Mesenchymal stem cell (in vitro differentiated cells and primary cell): ENCODE measurements around the gene TOMM40.
"Not testable (repeated sequence)": the region's sequence is repeated elsewhere in the genome, so short reads cannot be mapped to it uniquely, and the experiment has no call there.

Source experiments
- DNase-seq: peaks from one replicate; pipeline ENCODE4 v3.0.0-alpha.2; 2013
- H2AFZ ChIP-seq: one replicate; pipeline ENCODE4 v1.6.1; 2013; ENCODE audit warnings: low read depth, mild to moderate bottlenecking, control low read depth, inconsistent platforms, low read length, moderate library complexity
- H2AK5ac ChIP-seq: 2 replicates; pipeline ENCODE4 v1.6.1; 2013; ENCODE audit warnings: low read length, moderate library complexity, mild to moderate bottlenecking, inconsistent platforms; ENCODE audit not compliant: severe bottlenecking
- H2BK120ac ChIP-seq: one replicate; pipeline ENCODE4 v1.6.1; 2013; ENCODE audit warnings: low read depth, mild to moderate bottlenecking, inconsistent platforms, low read length, moderate library complexity
- H2BK12ac ChIP-seq, 2 experiments: one replicate each; pipeline ENCODE4 v1.6.1; 2013; ENCODE audit warnings: inconsistent platforms in 2 of 2, low read length in 2 of 2, mild to moderate bottlenecking in 2 of 2, moderate library complexity in 2 of 2, control low read depth in 1 of 2
- H2BK15ac ChIP-seq: one replicate; pipeline ENCODE4 v1.6.1; 2013; ENCODE audit warnings: mild to moderate bottlenecking, low read depth, inconsistent platforms; ENCODE audit not compliant: poor library complexity, severe bottlenecking
- H2BK5ac ChIP-seq: 2 replicates; pipeline ENCODE4 v1.6.1; 2013; ENCODE audit warnings: low read depth, mild to moderate bottlenecking, low read length, control low read depth, inconsistent platforms; ENCODE audit not compliant: poor library complexity, severe bottlenecking
- H3K14ac ChIP-seq, 2 experiments: one replicate each; pipeline ENCODE4 v1.6.1; 2013; ENCODE audit warnings: inconsistent platforms in 2 of 2, low read length in 2 of 2, control low read depth in 1 of 2, mild to moderate bottlenecking in 1 of 2, moderate library complexity in 1 of 2
- H3K18ac ChIP-seq, 2 experiments: one replicate each; pipeline ENCODE4 v1.6.1; 2013; ENCODE audit warnings: inconsistent platforms in 2 of 2, low read length in 2 of 2, control low read depth in 1 of 2, low read depth in 1 of 2, mild to moderate bottlenecking in 1 of 2
- H3K23ac ChIP-seq, 2 experiments: one replicate each; pipeline ENCODE4 v1.6.1; 2013; ENCODE audit warnings: inconsistent platforms in 2 of 2, low read length in 2 of 2, mild to moderate bottlenecking in 2 of 2, moderate library complexity in 2 of 2, control low read depth in 1 of 2
- H3K27ac ChIP-seq: 2 replicates; pipeline ENCODE4 v1.5.1; 2013; ENCODE audit warnings: mild to moderate bottlenecking, moderate library complexity, low read length, control low read depth, inconsistent platforms; ENCODE audit not compliant: poor library complexity, severe bottlenecking
- H3K27me3 ChIP-seq, 2 experiments: 2 replicates each; pipeline versions ENCODE4 v1.6.1 to v1.7.0; 2013; ENCODE audit warnings: low read length in 2 of 2, mild to moderate bottlenecking in 2 of 2, moderate library complexity in 2 of 2, control low read depth in 1 of 2, inconsistent platforms in 1 of 2; ENCODE audit not compliant: control insufficient read depth in 1 of 2, insufficient read depth in 1 of 2
- H3K36me3 ChIP-seq, 2 experiments: 2 replicates each; pipeline versions ENCODE4 v1.6.1 to v1.7.0; 2013; ENCODE audit warnings: low read length in 2 of 2, control low read depth in 1 of 2, inconsistent platforms in 1 of 2, low read depth in 1 of 2, mild to moderate bottlenecking in 1 of 2; ENCODE audit not compliant: insufficient read depth in 2 of 2, control insufficient read depth in 1 of 2
- H3K4ac ChIP-seq, 2 experiments: one replicate each; pipeline ENCODE4 v1.6.1; 2013; ENCODE audit warnings: inconsistent platforms in 2 of 2, low read length in 2 of 2, mild to moderate bottlenecking in 2 of 2, moderate library complexity in 2 of 2, control low read depth in 1 of 2, low read depth in 1 of 2
- H3K4me1 ChIP-seq: 2 replicates; pipeline ENCODE4 v1.6.1; 2013; ENCODE audit warnings: low read depth, low read length, control low read depth; ENCODE audit not compliant: control insufficient read depth, insufficient read depth
- H3K4me2 ChIP-seq: 2 replicates; pipeline ENCODE4 v1.6.1; 2013; ENCODE audit warnings: low read length, mild to moderate bottlenecking, inconsistent platforms; ENCODE audit not compliant: poor library complexity, severe bottlenecking
- H3K4me3 ChIP-seq, 2 experiments: 2 replicates each; pipeline versions ENCODE4 v1.5.1 to v1.7.0; 2013; ENCODE audit warnings: low read length in 2 of 2, mild to moderate bottlenecking in 2 of 2, control low read depth in 1 of 2, low read depth in 1 of 2; ENCODE audit not compliant: insufficient read depth in 1 of 2
- H3K79me1 ChIP-seq: replicated peaks from 2 replicates; pipeline ENCODE4 v1.6.1; 2013; ENCODE audit warnings: mild to moderate bottlenecking, control low read depth, low read length, inconsistent platforms; ENCODE audit not compliant: poor library complexity, severe bottlenecking
- H3K9ac ChIP-seq: 2 replicates; pipeline ENCODE4 v1.7.0; 2013; ENCODE audit warnings: mild to moderate bottlenecking, low read length, moderate library complexity
- H3K9me3 ChIP-seq: 2 replicates; pipeline ENCODE4 v1.7.0; 2013; ENCODE audit warnings: mild to moderate bottlenecking, low read length; ENCODE audit not compliant: control insufficient read depth
- H4K8ac ChIP-seq: one replicate; pipeline ENCODE4 v1.6.1; 2013; ENCODE audit warnings: inconsistent platforms, mild to moderate bottlenecking, low read length, moderate library complexity
- H4K91ac ChIP-seq: one replicate; pipeline ENCODE4 v1.6.1; 2013; ENCODE audit warnings: mild to moderate bottlenecking, low read length, inconsistent platforms
- WGBS: methylation state at CpG from one replicate; pipeline ENCODE4 v1.1.7; 2013; ENCODE audit warnings: mixed read lengths; 5-methylcytosine and 5-hydroxymethylcytosine counted together

The TOMM40 gene

GRCh38 chr19:44908074-44908835 is 17.2 kb downstream of the TOMM40 start:
- Histone ChIP-seq H3K27me3 (peaks cover 0 to 10% of the 10 kb centered on the region in 2 experiments), H4K91ac (no peak overlapping the region), H2BK15ac (no peak overlapping the region), H3K27ac (no peak overlapping the region), H3K18ac (no peak overlapping the region), H2AFZ (no peak overlapping the region), H3K9me3 (no peaks in the 10 kb centered on the region), H2BK12ac (no peak overlapping the region), H3K14ac (no peak overlapping the region), H3K4me1 (peaks cover 24% of the 10 kb centered on the region), H3K79me1 (no peaks in the 10 kb centered on the region), H3K4ac (no peak overlapping the region), H2AK5ac (no peak overlapping the region), H2BK120ac (no peak overlapping the region), H3K36me3 (peaks cover 0 to 21% of the 10 kb centered on the region in 2 experiments), H3K9ac (no peak overlapping the region), H3K4me2 (no peak overlapping the region), H3K23ac (peak overlapping the region in 1 of 2 experiments; percentile 15), H4K8ac (no peak overlapping the region), H2BK5ac (no peak overlapping the region), H3K4me3 (no peak overlapping the region)
- 95% methylated on average over 46 of the region's 46 CpGs for WGBS
- DNase-seq = no peak

- H2AK5ac ChIP-seq = no peak overlapping the region
- no peak overlapping the region for H4K91ac ChIP-seq
- no peak overlapping the region for H2BK5ac ChIP-seq
- no peak overlapping the region for H3K9ac ChIP-seq
- no peak overlapping the region for H3K27ac ChIP-seq
- H3K4me3 ChIP-seq = no peak overlapping the region
- H4K8ac ChIP-seq = no peak overlapping the region
- no peak overlapping the region for H2BK120ac ChIP-seq
- H3K9me3 ChIP-seq = no peaks in the 10 kb centered on the region
- H2AFZ ChIP-seq = no peak overlapping the region
- H3K14ac ChIP-seq = no peak overlapping the region
- H3K18ac ChIP-seq = no peak overlapping the region
- peaks cover 0 to 20% of the 10 kb centered on the region in 2 experiments for H3K36me3 ChIP-seq
- no peak overlapping the region for H3K23ac ChIP-seq
- H2BK15ac ChIP-seq = no peak overlapping the region
- H3K79me1 ChIP-seq = no peaks in the 10 kb centered on the region
- H3K4me2 ChIP-seq = no peak overlapping the region
- no peak overlapping the region for H3K4ac ChIP-seq
- peaks cover 24% of the 10 kb centered on the region for H3K4me1 ChIP-seq
- DNase-seq = no peak
- peaks cover 0 to 10% of the 10 kb centered on the region in 2 experiments for H3K27me3 ChIP-seq
- 95% methylated on average over 38 of the region's 44 CpGs for WGBS
- H2BK12ac ChIP-seq = no peak overlapping the region
Measured at GRCh38 chr19:44908836-44909261, 17.8 kb downstream of the TOMM40 start.

DNA sequence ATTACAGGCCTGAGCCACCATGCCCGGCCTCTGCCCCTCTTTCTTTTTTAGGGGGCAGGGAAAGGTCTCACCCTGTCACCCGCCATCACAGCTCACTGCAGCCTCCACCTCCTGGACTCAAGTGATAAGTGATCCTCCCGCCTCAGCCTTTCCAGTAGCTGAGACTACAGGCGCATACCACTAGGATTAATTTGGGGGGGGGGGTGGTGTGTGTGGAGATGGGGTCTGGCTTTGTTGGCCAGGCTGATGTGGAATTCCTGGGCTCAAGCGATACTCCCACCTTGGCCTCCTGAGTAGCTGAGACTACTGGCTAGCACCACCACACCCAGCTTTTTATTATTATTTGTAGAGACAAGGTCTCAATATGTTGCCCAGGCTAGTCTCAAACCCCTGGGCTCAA is 18.7 kb downstream of the TOMM40 start:
- no peak overlapping the region for H2BK120ac ChIP-seq
- H3K36me3 ChIP-seq = peaks cover 0 to 15% of the 10 kb centered on the region in 2 experiments
- no peak overlapping the region for H4K8ac ChIP-seq
- H3K9ac ChIP-seq = peak overlapping the region; percentile 18
- H4K91ac ChIP-seq = no peak overlapping the region
- no peak overlapping the region for H2AK5ac ChIP-seq
- H2BK5ac ChIP-seq = no peak overlapping the region
- 94% methylated on average over 3 of the region's 5 CpGs for WGBS
- H3K4me1 ChIP-seq = peaks cover 29% of the 10 kb centered on the region
- H3K23ac ChIP-seq = no peak overlapping the region
- H2AFZ ChIP-seq = no peak overlapping the region
- no peaks in the 10 kb centered on the region for H3K9me3 ChIP-seq
- H3K79me1 ChIP-seq = no peaks in the 10 kb centered on the region
- H3K27ac ChIP-seq = no peak overlapping the region
- no peak overlapping the region for H3K4me2 ChIP-seq
- no peak overlapping the region for H3K4me3 ChIP-seq
- no peak overlapping the region for H3K14ac ChIP-seq
- DNase-seq = no peak
- H3K4ac ChIP-seq = no peak overlapping the region
- no peak overlapping the region for H2BK15ac ChIP-seq
- peaks cover 0 to 10% of the 10 kb centered on the region in 2 experiments for H3K27me3 ChIP-seq
- H3K18ac ChIP-seq = no peak overlapping the region
- no peak overlapping the region for H2BK12ac ChIP-seq

GRCh38 chr19:44911896-44912295 is 20.8 kb downstream of the TOMM40 start:
- H2BK15ac ChIP-seq = peak overlapping the region; percentile 89
- H3K4me3 ChIP-seq, H3K9ac ChIP-seq, H3K4me2 ChIP-seq, H2BK12ac ChIP-seq, H2AFZ ChIP-seq, H3K9me3 ChIP-seq, H3K4ac ChIP-seq, H3K27ac ChIP-seq, H3K27me3 ChIP-seq, H3K79me1 ChIP-seq, H3K18ac ChIP-seq, H2BK5ac ChIP-seq, H2BK120ac ChIP-seq, H3K23ac ChIP-seq, H2AK5ac ChIP-seq, H3K14ac ChIP-seq, H4K8ac ChIP-seq, DNase-seq: not testable (repeated sequence)
- peak overlapping the region; percentile 18 for H4K91ac ChIP-seq
- H3K36me3 ChIP-seq = peaks cover 0 to 15% of the 10 kb centered on the region in 2 experiments
- H3K4me1 ChIP-seq = peaks cover 17% of the 10 kb centered on the region
- WGBS = 99% methylated on average over 5 of the region's 6 CpGs
